Ascending aorta (tissue), 2 donors: ENCODE data around the gene GPBP1L1. TPM values are rescaled to one million over a fixed set of nuclear protein-coding genes. Genes with fewer than 3 reads are reported as not detected.

Experiments used
- DNase-seq, 2 donors: peaks; one replicate each; pipeline ENCODE4 v3.0.0-alpha.2; 2019; ENCODE audit warnings: low spot score in 2 of 2
- H3K27ac ChIP-seq, 2 donors: fragments of 200-600 bp; sonication (generic); one replicate each; pipeline ENCODE4 v1.5.1; 2016 to 2017; ENCODE audit warnings: mild to moderate bottlenecking in 1 of 2
- H3K27me3 ChIP-seq: fragments of 200-600 bp; sonication (generic); one replicate; pipeline ENCODE4 v1.5.1; 2017
- H3K36me3 ChIP-seq, 2 donors: fragments of 200-600 bp; sonication (generic); one replicate each; pipeline ENCODE4 v1.5.1; 2016
- H3K4me1 ChIP-seq, 2 donors: fragments of 200-600 bp; sonication (generic); one replicate each; pipeline ENCODE4 v1.5.1; 2016 to 2017; ENCODE audit warnings: mild to moderate bottlenecking in 1 of 2
- H3K4me3 ChIP-seq, 2 donors: fragments of 200-600 bp; sonication (generic); one replicate each; pipeline ENCODE4 v1.5.1; 2016 to 2017; ENCODE audit warnings: mild to moderate bottlenecking in 1 of 2
- H3K9me3 ChIP-seq, 2 donors: fragments of 200-600 bp; sonication (generic); one replicate each; pipeline ENCODE4 v1.5.1; 2016
- CTCF ChIP-seq, 3 experiments: fragments of 200-600 bp in 2 of 3; fragments of 450-650 bp in 1 of 3; sonication (generic) in 2 of 3; IDR thresholded peaks; one replicate each; pipeline ENCODE4 v1.5.1; 2016 to 2019; ENCODE audit warnings: antibody characterized with exemption in 3 of 3, mild to moderate bottlenecking in 1 of 3, moderate library complexity in 1 of 3
- intact Hi-C: fragments of 100-400 bp; cut with DNase I; formaldehyde crosslinking; loops from one replicate; pipeline ENCODE4 v1.15.1; 2023
- total RNA-seq: library from RNA; depleted of rRNA; stranded (reverse); fragments of >200 nt; gene quantifications from one replicate; pipeline ENCODE4 v1.1.0, GENCODE V29; 2016

Gene GPBP1L1
- total RNA-seq, 1 donor from 2014 or later, result 161 TPM

- DNase-seq, result no peak
- H3K36me3 ChIP-seq, result peaks cover 3 to 22% of the 10 kb centered on the region in 2 donors
- no peak overlapping the region for H3K4me3 ChIP-seq
- H3K9me3 ChIP-seq, result no peaks in the 10 kb centered on the region
- H3K4me1 ChIP-seq, result no peaks in the 10 kb centered on the region
- no peaks in the 10 kb centered on the region for H3K27me3 ChIP-seq
- H3K27ac ChIP-seq, result no peak overlapping the region
- TF ChIP-seq CTCF (IDR thresholded peaks at IDR 0.05), result no peak
- intact Hi-C loops, result no loop called here
These were observed 91.9 kb downstream of the GPBP1L1 start for GRCh38 chr1:45594412-45594811.

- Histone ChIP-seq H3K4me3 (peak overlapping the region in 1 of 2 donors; percentile 39), H3K27me3 (no peaks in the 10 kb centered on the region)
- intact Hi-C loops, result no loop called here
These were observed 96.5 kb downstream of the GPBP1L1 start for GRCh38 chr1:45589861-45590260.

GRCh38 chr1:45586769-45587168, 99.6 kb downstream of the GPBP1L1 start:
- DNase-seq, result no peak
- Histone ChIP-seq H3K36me3 (no peaks in the 10 kb centered on the region), H3K27me3 (no peaks in the 10 kb centered on the region), H3K4me1 (peaks cover 0 to 14% of the 10 kb centered on the region in 2 donors), H3K27ac (no peak overlapping the region), H3K9me3 (no peaks in the 10 kb centered on the region), H3K4me3 (no peak overlapping the region)
- no peak for TF ChIP-seq CTCF (IDR thresholded peaks at IDR 0.05)
- intact Hi-C loops, result no loop called here

More at GRCh38 chr1:45589861-45590260, 96.5 kb downstream of the GPBP1L1 start:
- peaks cover 0 to 11% of the 10 kb centered on the region in 2 donors for H3K4me1 ChIP-seq
- TF ChIP-seq CTCF (IDR thresholded peaks at IDR 0.05), result no peak
- H3K9me3 ChIP-seq, result no peaks in the 10 kb centered on the region
- H3K36me3 ChIP-seq, result peaks cover 3 to 15% of the 10 kb centered on the region in 2 donors
- H3K27ac ChIP-seq, result no peak overlapping the region
- DNase-seq, result no peak

- Histone ChIP-seq H3K4me1 (peaks cover 0 to 14% of the 10 kb centered on the region in 2 donors), H3K27ac (peak overlapping the region in 1 of 2 donors; percentile 89), H3K36me3 (no peaks in the 10 kb centered on the region), H3K4me3 (peak overlapping the region; percentile 84 to 89), H3K9me3 (no peaks in the 10 kb centered on the region), H3K27me3 (no peaks in the 10 kb centered on the region)
- intact Hi-C loops, result no loop called here
- DNase-seq, result no peak
- no peak for TF ChIP-seq CTCF (IDR thresholded peaks at IDR 0.05)
These were observed 100.7 kb downstream of the GPBP1L1 start for GRCh38 chr1:45585496-45586075.

- Histone ChIP-seq H3K4me1 (peaks cover 0 to 14% of the 10 kb centered on the region in 2 donors), H3K27ac (peak overlapping the region in 1 of 2 donors; percentile 89), H3K27me3 (no peaks in the 10 kb centered on the region), H3K36me3 (no peaks in the 10 kb centered on the region), H3K4me3 (peak overlapping the region; percentile 84 to 89), H3K9me3 (no peaks in the 10 kb centered on the region)
- intact Hi-C loops, result no loop called here
- TF ChIP-seq CTCF (IDR thresholded peaks at IDR 0.05), result no peak
- DNase-seq, result no peak
These were observed 101.3 kb downstream of the GPBP1L1 start for GRCh38 chr1:45585110-45585426.
